SK-N-SH treated with all-trans-retinoic acid at 6 μM for 48 hours (cell line): ENCODE data around the gene TUB.

Experiments
- ARNTL ChIP-seq: fragments of 450-650 bp; formaldehyde crosslinking; IDR thresholded peaks from 2 replicates; pipeline ENCODE4 v1.5.0; 2020; ENCODE audit warnings: low read depth, mild to moderate bottlenecking, moderate library complexity, borderline replicate concordance
- GLIS3 ChIP-seq: fragments of 250-450 bp; sonication (Bioruptor Pico); IDR thresholded peaks from 2 replicates; pipeline ENCODE4 v1.5.0; 2020; ENCODE audit warnings: mild to moderate bottlenecking, moderate library complexity
- ISL1 ChIP-seq: fragments of 250-450 bp; sonication (Bioruptor Pico); IDR thresholded peaks from 2 replicates; pipeline ENCODE4 v2.1.2; 2022; ENCODE audit warnings: mild to moderate bottlenecking, moderate library complexity
- PPARA ChIP-seq: fragments of 250-450 bp; sonication (Bioruptor Pico); IDR thresholded peaks from 2 replicates; pipeline ENCODE4 v1.5.0; 2020; ENCODE audit warnings: mild to moderate bottlenecking, borderline replicate concordance
- SNAI2 ChIP-seq: fragments of 250-450 bp; sonication (Bioruptor Pico); IDR thresholded peaks from 2 replicates; pipeline ENCODE4 v1.5.0; 2020; ENCODE audit warnings: mild to moderate bottlenecking, moderate library complexity
- ZFP3 ChIP-seq: fragments of 250-450 bp; sonication (Bioruptor Pico); IDR thresholded peaks from 2 replicates; pipeline ENCODE4 v1.5.0; 2020; ENCODE audit warnings: mild to moderate bottlenecking, moderate library complexity
- ZFP30 ChIP-seq: fragments of 450-650 bp; formaldehyde crosslinking; IDR thresholded peaks from 2 replicates; pipeline ENCODE4 v1.5.0; 2022; ENCODE audit warnings: mild to moderate bottlenecking, moderate library complexity
- ZNF70 ChIP-seq: fragments of 450-650 bp; formaldehyde crosslinking; IDR thresholded peaks from 2 replicates; pipeline ENCODE4 v1.5.0; 2020; ENCODE audit warnings: mild to moderate bottlenecking, moderate library complexity
- ZNF8 ChIP-seq: fragments of 450-650 bp; formaldehyde crosslinking; IDR thresholded peaks from 2 replicates; pipeline ENCODE4 v1.5.0; 2020; ENCODE audit warnings: mild to moderate bottlenecking, moderate library complexity
- TF ChIP-seq, protein P1 (sequence below): fragments of 250-450 bp; sonication (Bioruptor Pico); IDR thresholded peaks from 2 replicates; pipeline ENCODE4 v1.5.1; 2021; ENCODE audit warnings: mild to moderate bottlenecking, moderate library complexity
- TF ChIP-seq, protein P2 (sequence below): fragments of 250-450 bp; sonication (Bioruptor Pico); IDR thresholded peaks from 2 replicates; pipeline ENCODE4 v1.8.0; 2021; ENCODE audit warnings: low read depth, mild to moderate bottlenecking, moderate library complexity, borderline replicate concordance
- TF ChIP-seq, protein P3 (sequence below): fragments of 250-450 bp; sonication (Bioruptor Pico); IDR thresholded peaks from 2 replicates; pipeline ENCODE4 v1.5.1; 2020; ENCODE audit warnings: low read depth, mild to moderate bottlenecking, moderate library complexity

DNA sequence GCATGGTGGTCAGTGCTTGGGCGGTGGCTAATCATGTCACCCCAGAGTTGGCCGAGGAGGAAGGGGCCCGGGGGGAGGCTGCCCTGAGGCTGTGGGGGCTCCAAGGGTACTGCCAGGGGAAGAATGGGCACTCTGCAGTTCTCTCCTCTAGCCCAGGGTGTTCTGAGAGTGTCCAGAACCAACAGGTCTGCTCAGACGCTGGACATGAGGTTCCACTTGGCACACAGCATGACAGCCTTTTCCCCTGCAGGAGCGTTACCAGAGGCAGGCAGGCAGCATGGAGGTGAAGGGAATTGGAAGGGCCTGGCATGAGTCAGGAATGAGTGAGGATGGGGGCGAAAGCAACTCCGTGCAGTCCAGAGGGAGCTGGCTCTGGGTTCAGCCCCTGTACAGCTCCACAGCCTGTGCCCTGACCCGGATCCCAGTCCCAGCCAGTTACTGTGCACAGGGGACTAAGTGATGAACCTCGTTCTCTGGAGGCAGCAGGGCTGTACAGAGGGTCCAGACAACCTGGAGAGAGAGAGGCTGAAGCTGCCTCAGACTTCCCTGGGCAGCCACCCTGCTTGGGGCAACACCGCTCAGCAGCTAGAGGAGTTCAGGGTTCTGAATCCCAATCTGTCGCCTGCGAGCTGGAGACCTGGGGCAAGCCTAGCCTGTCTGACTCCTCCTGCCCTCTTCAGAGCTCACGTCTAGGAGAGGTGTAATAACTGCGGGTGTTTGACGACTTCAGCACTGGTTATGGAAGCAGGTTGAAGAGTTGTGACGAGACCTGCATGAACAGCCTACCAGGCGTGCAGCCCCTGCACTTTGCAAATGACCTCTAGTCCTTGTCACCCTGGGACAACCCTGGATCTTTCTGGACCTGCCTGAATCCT, 14.7 kb upstream of the TUB start:
- TF ChIP-seq, protein P1, sequence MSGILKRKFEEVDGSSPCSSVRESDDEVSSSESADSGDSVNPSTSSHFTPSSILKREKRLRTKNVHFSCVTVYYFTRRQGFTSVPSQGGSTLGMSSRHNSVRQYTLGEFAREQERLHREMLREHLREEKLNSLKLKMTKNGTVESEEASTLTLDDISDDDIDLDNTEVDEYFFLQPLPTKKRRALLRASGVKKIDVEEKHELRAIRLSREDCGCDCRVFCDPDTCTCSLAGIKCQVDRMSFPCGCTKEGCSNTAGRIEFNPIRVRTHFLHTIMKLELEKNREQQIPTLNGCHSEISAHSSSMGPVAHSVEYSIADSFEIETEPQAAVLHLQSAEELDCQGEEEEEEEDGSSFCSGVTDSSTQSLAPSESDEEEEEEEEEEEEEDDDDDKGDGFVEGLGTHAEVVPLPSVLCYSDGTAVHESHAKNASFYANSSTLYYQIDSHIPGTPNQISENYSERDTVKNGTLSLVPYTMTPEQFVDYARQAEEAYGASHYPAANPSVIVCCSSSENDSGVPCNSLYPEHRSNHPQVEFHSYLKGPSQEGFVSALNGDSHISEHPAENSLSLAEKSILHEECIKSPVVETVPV (CRISPR knock-in tag): no peak
- TF ChIP-seq ZFP30: no peak
- no peak for TF ChIP-seq ZNF8
- TF ChIP-seq, protein P2, sequence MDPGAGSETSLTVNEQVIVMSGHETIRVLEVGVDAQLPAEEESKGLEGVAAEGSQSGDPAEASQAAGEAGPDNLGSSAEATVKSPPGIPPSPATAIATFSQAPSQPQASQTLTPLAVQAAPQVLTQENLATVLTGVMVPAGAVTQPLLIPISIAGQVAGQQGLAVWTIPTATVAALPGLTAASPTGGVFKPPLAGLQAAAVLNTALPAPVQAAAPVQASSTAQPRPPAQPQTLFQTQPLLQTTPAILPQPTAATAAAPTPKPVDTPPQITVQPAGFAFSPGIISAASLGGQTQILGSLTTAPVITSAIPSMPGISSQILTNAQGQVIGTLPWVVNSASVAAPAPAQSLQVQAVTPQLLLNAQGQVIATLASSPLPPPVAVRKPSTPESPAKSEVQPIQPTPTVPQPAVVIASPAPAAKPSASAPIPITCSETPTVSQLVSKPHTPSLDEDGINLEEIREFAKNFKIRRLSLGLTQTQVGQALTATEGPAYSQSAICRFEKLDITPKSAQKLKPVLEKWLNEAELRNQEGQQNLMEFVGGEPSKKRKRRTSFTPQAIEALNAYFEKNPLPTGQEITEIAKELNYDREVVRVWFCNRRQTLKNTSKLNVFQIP (CRISPR knock-in tag): no peak
- TF ChIP-seq ARNTL (CRISPR knock-in tag): no peak
- no peak for TF ChIP-seq ZNF70 (CRISPR knock-in tag)
- no peak for TF ChIP-seq PPARA (CRISPR knock-in tag)
- TF ChIP-seq ISL1 (CRISPR knock-in tag): no peak
- TF ChIP-seq ZFP3 (CRISPR knock-in tag): no peak
- TF ChIP-seq, protein P3, sequence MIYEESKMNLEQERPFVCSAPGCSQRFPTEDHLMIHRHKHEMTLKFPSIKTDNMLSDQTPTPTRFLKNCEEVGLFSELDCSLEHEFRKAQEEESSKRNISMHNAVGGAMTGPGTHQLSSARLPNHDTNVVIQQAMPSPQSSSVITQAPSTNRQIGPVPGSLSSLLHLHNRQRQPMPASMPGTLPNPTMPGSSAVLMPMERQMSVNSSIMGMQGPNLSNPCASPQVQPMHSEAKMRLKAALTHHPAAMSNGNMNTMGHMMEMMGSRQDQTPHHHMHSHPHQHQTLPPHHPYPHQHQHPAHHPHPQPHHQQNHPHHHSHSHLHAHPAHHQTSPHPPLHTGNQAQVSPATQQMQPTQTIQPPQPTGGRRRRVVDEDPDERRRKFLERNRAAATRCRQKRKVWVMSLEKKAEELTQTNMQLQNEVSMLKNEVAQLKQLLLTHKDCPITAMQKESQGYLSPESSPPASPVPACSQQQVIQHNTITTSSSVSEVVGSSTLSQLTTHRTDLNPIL: no peak
- TF ChIP-seq SNAI2 (CRISPR knock-in tag): no peak
- TF ChIP-seq GLIS3 (CRISPR knock-in tag): no peak
